NT2/D1 (cell line): ENCODE results near the gene CTIF.

Experiments used
- DNase-seq: peaks from one replicate; pipeline ENCODE4 v3.0.0-alpha.2; 2011; ENCODE audit warnings: low read depth, low spot score
- H3K27me3 ChIP-seq: 2 replicates; pipeline ENCODE4 v1.6.0; 2011; ENCODE audit warnings: mild to moderate bottlenecking; ENCODE audit not compliant: insufficient read length, insufficient read depth
- H3K36me3 ChIP-seq: 2 replicates; pipeline ENCODE4 v1.6.1; 2011; ENCODE audit warnings: mild to moderate bottlenecking, low read length, mixed read lengths; ENCODE audit not compliant: insufficient read depth, insufficient read length
- H3K4me1 ChIP-seq: 2 replicates; pipeline ENCODE4 v1.5.1; 2011; ENCODE audit not compliant: insufficient read depth, insufficient read length
- H3K4me3 ChIP-seq: 2 replicates; pipeline ENCODE4 v1.5.1; 2011; ENCODE audit warnings: low read depth; ENCODE audit not compliant: insufficient read length
- H3K9ac ChIP-seq: 2 replicates; pipeline ENCODE4 v1.6.0; 2011; ENCODE audit warnings: low read depth; ENCODE audit not compliant: insufficient read length
- H3K9me3 ChIP-seq: 2 replicates; pipeline ENCODE4 v1.5.1; 2011; ENCODE audit warnings: mild to moderate bottlenecking, low read length; ENCODE audit not compliant: insufficient read depth
- SUZ12 ChIP-seq: IDR thresholded peaks from 2 replicates; pipeline ENCODE4 v1.6.1; 2011; ENCODE audit not compliant: insufficient read length, insufficient read depth; ENCODE audit errors: extremely low read depth
- YY1 ChIP-seq: IDR thresholded peaks from 2 replicates; pipeline ENCODE4 v1.6.1; 2011; ENCODE audit not compliant: insufficient read length, insufficient read depth
- ZNF274 ChIP-seq: IDR thresholded peaks from 2 replicates; pipeline ENCODE4 v1.6.1; 2011; ENCODE audit warnings: mild to moderate bottlenecking, low read depth, low read length

Gene CTIF

GRCh38 chr18:48572402-48573126 is 33.7 kb downstream of the CTIF start:
- Histone ChIP-seq H3K4me1 (peaks cover 18% of the 10 kb centered on the region), H3K4me3 (no peak overlapping the region), H3K27me3 (no peaks in the 10 kb centered on the region), H3K9ac (no peak overlapping the region), H3K36me3 (peaks cover 18% of the 10 kb centered on the region), H3K9me3 (peaks cover 15% of the 10 kb centered on the region; the same call in 1 of the 2 replicates)
- no peak for TF ChIP-seq ZNF274
- no peak for TF ChIP-seq SUZ12
- no peak for TF ChIP-seq YY1
- no peak for DNase-seq

- Histone ChIP-seq H3K9ac (no peak overlapping the region), H3K9me3 (peaks cover 3% of the 10 kb centered on the region; the same call in 1 of the 2 replicates), H3K4me1 (peaks cover 18% of the 10 kb centered on the region), H3K27me3 (no peaks in the 10 kb centered on the region), H3K36me3 (peaks cover 21% of the 10 kb centered on the region), H3K4me3 (no peak overlapping the region)
- DNase-seq, result no peak
- TF ChIP-seq ZNF274 (no peak), SUZ12 (no peak), YY1 (no peak)
Observed at GRCh38 chr18:48573632-48574283, 34.9 kb downstream of the CTIF start.

GRCh38 chr18:48574667-48575300 is 36.0 kb downstream of the CTIF start:
- Histone ChIP-seq H3K4me3 (no peak overlapping the region), H3K9ac (no peak overlapping the region), H3K4me1 (peaks cover 15% of the 10 kb centered on the region), H3K9me3 (no peaks in the 10 kb centered on the region), H3K27me3 (no peaks in the 10 kb centered on the region), H3K36me3 (peaks cover 21% of the 10 kb centered on the region)
- TF ChIP-seq ZNF274 (no peak), YY1 (no peak), SUZ12 (no peak)
- DNase-seq, result no peak

- Histone ChIP-seq H3K9me3 (no peaks in the 10 kb centered on the region), H3K36me3 (peaks cover 21% of the 10 kb centered on the region), H3K9ac (no peak overlapping the region), H3K27me3 (no peaks in the 10 kb centered on the region), H3K4me1 (peaks cover 15% of the 10 kb centered on the region), H3K4me3 (no peak overlapping the region)
- DNase-seq, result no peak
- no peak for TF ChIP-seq YY1
- TF ChIP-seq SUZ12, result no peak
- TF ChIP-seq ZNF274, result no peak
Observed at GRCh38 chr18:48575301-48575657, 36.4 kb downstream of the CTIF start.

GRCh38 chr18:48575658-48576456 is 37.0 kb downstream of the CTIF start:
- Histone ChIP-seq H3K27me3 (no peaks in the 10 kb centered on the region), H3K36me3 (peaks cover 21% of the 10 kb centered on the region), H3K4me1 (peaks cover 15% of the 10 kb centered on the region), H3K9me3 (no peaks in the 10 kb centered on the region), H3K4me3 (no peak overlapping the region), H3K9ac (no peak overlapping the region)
- no peak for DNase-seq
- TF ChIP-seq ZNF274 (no peak), SUZ12 (no peak), YY1 (no peak)

- Histone ChIP-seq H3K4me1 (peaks cover 16% of the 10 kb centered on the region), H3K27me3 (no peaks in the 10 kb centered on the region), H3K9ac (no peak overlapping the region), H3K4me3 (no peak overlapping the region), H3K36me3 (peaks cover 21% of the 10 kb centered on the region), H3K9me3 (no peaks in the 10 kb centered on the region)
- no peak for TF ChIP-seq SUZ12
- TF ChIP-seq ZNF274, result no peak
- no peak for TF ChIP-seq YY1
- DNase-seq, result no peak
Observed at GRCh38 chr18:48576457-48576771, 37.6 kb downstream of the CTIF start.

GRCh38 chr18:48577478-48578190 is 38.8 kb downstream of the CTIF start:
- no peak for TF ChIP-seq ZNF274
- no peak for TF ChIP-seq YY1
- TF ChIP-seq SUZ12, result no peak
- peaks cover 21% of the 10 kb centered on the region for H3K36me3 ChIP-seq
- no peaks in the 10 kb centered on the region for H3K27me3 ChIP-seq
- no peak overlapping the region for H3K4me3 ChIP-seq
- DNase-seq, result no peak
- peaks cover 18% of the 10 kb centered on the region for H3K4me1 ChIP-seq
- no peak overlapping the region for H3K9ac ChIP-seq
- no peaks in the 10 kb centered on the region for H3K9me3 ChIP-seq
